Osteoblast (primary cell): ENCODE results near the gene RHEBL1. TPM values are rescaled to one million over a fixed set of nuclear protein-coding genes. Genes with fewer than 3 reads are reported as not detected.

ENCODE experiments used
- DNase-seq: peaks from one replicate; pipeline ENCODE4 v3.0.0; 2011; ENCODE audit warnings: low spot score, mixed read lengths; ENCODE audit not compliant: insufficient read length; ENCODE audit errors: missing footprints
- H2AFZ ChIP-seq: 2 replicates; pipeline ENCODE4 v1.6.0; 2011; ENCODE audit warnings: mild to moderate bottlenecking, low read length
- H3K27ac ChIP-seq: 2 replicates; pipeline ENCODE4 v1.5.1; 2011; ENCODE audit warnings: mild to moderate bottlenecking, low read depth, low read length, moderate library complexity
- H3K27me3 ChIP-seq: 2 replicates; pipeline ENCODE4 v1.6.0; 2012; ENCODE audit warnings: mild to moderate bottlenecking, control low read depth, inconsistent platforms, low read length, moderate library complexity; ENCODE audit not compliant: insufficient read depth
- H3K36me3 ChIP-seq: 2 replicates; pipeline ENCODE4 v1.5.1; 2011; ENCODE audit warnings: mild to moderate bottlenecking, low read length, control low read depth, moderate library complexity; ENCODE audit not compliant: insufficient read depth
- H3K4me1 ChIP-seq: 2 replicates; pipeline ENCODE4 v1.5.1; 2011; ENCODE audit warnings: mild to moderate bottlenecking, low read length, control low read depth, moderate library complexity; ENCODE audit not compliant: insufficient read depth
- H3K4me2 ChIP-seq: 2 replicates; pipeline ENCODE4 v1.6.0; 2011; ENCODE audit warnings: mild to moderate bottlenecking, low read length; ENCODE audit not compliant: insufficient read depth
- H3K4me3 ChIP-seq: fragments of 200-600 bp; sonication (generic); 3 replicates; pipeline ENCODE4 v1.5.1; 2012; ENCODE audit warnings: mild to moderate bottlenecking, low read length, inconsistent platforms; ENCODE audit not compliant: insufficient read depth
- H3K79me2 ChIP-seq: 2 replicates; pipeline ENCODE4 v1.6.0; 2012; ENCODE audit warnings: mild to moderate bottlenecking, low read length, control low read depth, inconsistent platforms; ENCODE audit not compliant: insufficient read depth
- H3K9me3 ChIP-seq: 2 replicates; pipeline ENCODE4 v1.5.1; 2011; ENCODE audit warnings: low read depth, low read length, control low read depth
- H4K20me1 ChIP-seq: 2 replicates; pipeline ENCODE4 v1.6.0; 2012; ENCODE audit warnings: mild to moderate bottlenecking, low read length, control low read depth; ENCODE audit not compliant: insufficient read depth
- CTCF ChIP-seq: IDR thresholded peaks from 2 replicates; pipeline ENCODE4 v1.5.1; 2011; ENCODE audit warnings: mild to moderate bottlenecking, low read depth, low read length, moderate library complexity; ENCODE audit errors: extremely low read depth
- total RNA-seq: library from RNA; depleted of rRNA; stranded (reverse); fragments of >200 nt; gene quantifications from 2 replicates; pipeline ENCODE4 v1.2.3, GENCODE V29; 2012

RHEBL1 gene
- total RNA-seq, 1 donor: 0.72 TPM

- peak overlapping the region; percentile 97 for H2AFZ ChIP-seq
- H3K9me3 ChIP-seq: no peaks in the 10 kb centered on the region
- H3K79me2 ChIP-seq: peaks cover 50% of the 10 kb centered on the region
- peak overlapping the region; percentile 89 for H3K27ac ChIP-seq
- peak overlapping the region; percentile 93 for H3K4me3 ChIP-seq
- DNase-seq: peak; percentile 91
- peaks cover 37% of the 10 kb centered on the region for H3K4me1 ChIP-seq
- no peaks in the 10 kb centered on the region for H3K36me3 ChIP-seq
- peak overlapping the region; percentile 95 for H3K4me2 ChIP-seq
- peaks cover 32% of the 10 kb centered on the region for H4K20me1 ChIP-seq
- no peaks in the 10 kb centered on the region for H3K27me3 ChIP-seq
- no peak for TF ChIP-seq CTCF
Measured at GRCh38 chr12:49061157-49061650, 8.6 kb downstream of the RHEBL1 start.

- H3K27ac ChIP-seq: peak within 1 kb of the TSS; percentile 89
- DNase-seq: peak; percentile 99
Measured at GRCh38 chr12:49060237-49061156, 9.3 kb downstream of the RHEBL1 start, which contains the start of gene KMT2D. Gene KMT2D (minus strand): TSS chr12:49060794. CDS start chr12:49055324, 5,470 bp downstream.

GRCh38 chr12:49059299-49060171, 10.2 kb downstream of the RHEBL1 start:
- DNase-seq: peak; percentile 84
- Histone ChIP-seq H3K9me3 (no peaks in the 10 kb centered on the region), H3K36me3 (peaks cover 6% of the 10 kb centered on the region), H3K4me3 (peak overlapping the region; percentile 93), H3K27me3 (no peaks in the 10 kb centered on the region), H3K4me2 (peak overlapping the region; percentile 97), H3K79me2 (peaks cover 67% of the 10 kb centered on the region), H4K20me1 (peaks cover 49% of the 10 kb centered on the region), H3K27ac (peak overlapping the region; percentile 89), H3K4me1 (peaks cover 47% of the 10 kb centered on the region), H2AFZ (no peak overlapping the region)
- no peak for TF ChIP-seq CTCF

More at GRCh38 chr12:49060237-49061156, 9.3 kb downstream of the RHEBL1 start, which contains the start of gene KMT2D:
- peaks cover 39% of the 10 kb centered on the region for H4K20me1 ChIP-seq
- H3K9me3 ChIP-seq: no peaks in the 10 kb centered on the region
- H3K27me3 ChIP-seq: no peaks in the 10 kb centered on the region
- peaks cover 44% of the 10 kb centered on the region for H3K4me1 ChIP-seq
- H2AFZ ChIP-seq: peak within 1 kb of the TSS; percentile 97
- peak; percentile 7 for TF ChIP-seq CTCF
- H3K36me3 ChIP-seq: no peaks in the 10 kb centered on the region
- peaks cover 57% of the 10 kb centered on the region for H3K79me2 ChIP-seq
- H3K4me3 ChIP-seq: peak within 1 kb of the TSS; percentile 93
- peak within 1 kb of the TSS; percentile 97 for H3K4me2 ChIP-seq
